HCT116 (cell line): ENCODE data around the gene TARS3. TPM values are rescaled to one million over a fixed set of nuclear protein-coding genes. Genes with fewer than 3 reads are reported as not detected.

Source experiments
- ATAC-seq: fragments of 200-7000 bp; cut with Tn5 transposase; 2 replicates; pipeline ENCODE4 v1.9.1; 2020; ENCODE audit warnings: mild to moderate bottlenecking, moderate library complexity
- BruUV-seq: library from RNA; stranded (reverse); fragments of 400-500 nt; replicated peaks from 2 replicates; lab custom pipeline; 2021; lab: Mats Ljungman, UMichigan
- CTCF ChIA-PET: fragments of 300-600 bp; sonication (Branson Sonifier 250); formaldehyde crosslinking; loops from one replicate; lab custom pipeline; 2021; ENCODE audit warnings: antibody characterized with exemption; lab: Charles Lee
- POLR2A ChIA-PET: fragments of 300-600, 350-600 bp; sonication (Branson Sonifier 250); formaldehyde crosslinking; loops from one replicate; lab custom pipeline; 2021; ENCODE audit warnings: antibody characterized with exemption; lab: Charles Lee
- RAD21 ChIA-PET, 2 experiments: fragments of 300-600 bp; sonication (Branson Sonifier 250); formaldehyde crosslinking; loops; one replicate each; lab custom pipeline; 2023; ENCODE audit warnings: low total read pairs in 2 of 2; ENCODE audit not compliant: uncharacterized antibody in 2 of 2, unreplicated experiment in 2 of 2, low non-redundant PET in 1 of 2; lab: Charles Lee
- DNase-seq: peaks from one replicate; pipeline ENCODE4 v3.0.0-alpha.2; 2010; ENCODE audit warnings: low read depth, low spot score
- H2AFZ ChIP-seq: fragments of 200-600 bp; shearing (Covaris generic), sonication (generic); 2 replicates; pipeline ENCODE4 v1.6.1; 2017; ENCODE audit warnings: low read depth, mixed run types, mixed read lengths, antibody characterized with exemption, low read length; ENCODE audit not compliant: poor library complexity, severe bottlenecking
- H3K27ac ChIP-seq: 2 replicates; pipeline ENCODE4 v1.5.1; 2012; ENCODE audit warnings: low read depth, low read length
- H3K27me3 ChIP-seq: fragments of 200-600 bp; sonication (generic); 2 replicates; pipeline ENCODE4 v1.6.1; 2016; ENCODE audit warnings: mixed run types, low read length, mixed read lengths; ENCODE audit not compliant: insufficient read depth
- H3K36me3 ChIP-seq, 2 experiments: fragments of 200-500 bp in 1 of 2; fragments of 200-600 bp in 1 of 2; sonication (Bioruptor generic) in 1 of 2; sonication (generic) in 1 of 2; 2 replicates each; pipeline versions ENCODE4 v1.5.1 to v1.6.1; 2014 to 2016; ENCODE audit warnings: low read length in 2 of 2, inconsistent platforms in 1 of 2, mixed read lengths in 1 of 2, mixed run types in 1 of 2; ENCODE audit not compliant: insufficient read depth in 2 of 2, control insufficient read depth in 1 of 2
- H3K4me1 ChIP-seq, 2 experiments: fragments of 200-600 bp in 1 of 2; sonication (generic) in 1 of 2; 2 replicates each; pipeline versions ENCODE4 v1.5.1 to v1.6.1; 2012 to 2017; ENCODE audit warnings: low read length in 2 of 2, inconsistent platforms in 1 of 2, mild to moderate bottlenecking in 1 of 2, mixed read lengths in 1 of 2, mixed run types in 1 of 2, moderate library complexity in 1 of 2; ENCODE audit not compliant: insufficient read depth in 2 of 2, control insufficient read depth in 1 of 2
- H3K4me2 ChIP-seq: fragments of 200-600 bp; sonication (generic); 2 replicates; pipeline ENCODE4 v1.6.1; 2017; ENCODE audit warnings: mixed run types, low read length, mixed read lengths
- H3K4me3 ChIP-seq, 2 experiments: fragments of 200-600 bp in 1 of 2; sonication (generic) in 1 of 2; replicated peaks in 1 of 2; 2 replicates each; pipeline ENCODE4 v1.5.1; 2011 to 2016; ENCODE audit warnings: low read length in 2 of 2, control low read depth in 1 of 2, low read depth in 1 of 2, mild to moderate bottlenecking in 1 of 2, mixed read lengths in 1 of 2, mixed run types in 1 of 2
- H3K79me2 ChIP-seq: fragments of 200-600 bp; sonication (generic); 2 replicates; pipeline ENCODE4 v1.6.1; 2017; ENCODE audit warnings: mild to moderate bottlenecking, mixed run types, low read length, moderate library complexity, mixed read lengths; ENCODE audit not compliant: insufficient read depth
- H3K9ac ChIP-seq: fragments of 200-600 bp; sonication (generic); 2 replicates; pipeline ENCODE4 v1.6.1; 2016; ENCODE audit warnings: low read length, mixed read lengths
- H3K9me2 ChIP-seq: fragments of 200-600 bp; sonication (generic), shearing (Covaris generic); 2 replicates; pipeline ENCODE4 v1.6.1; 2017; ENCODE audit warnings: mixed run types, mild to moderate bottlenecking, moderate library complexity; ENCODE audit not compliant: insufficient read depth
- H3K9me3 ChIP-seq, 2 experiments: fragments of 200-500 bp in 1 of 2; fragments of 200-600 bp in 1 of 2; sonication (Bioruptor generic) in 1 of 2; sonication (generic) in 1 of 2; 2 replicates each; pipeline ENCODE4 v1.6.1; 2014 to 2017; ENCODE audit warnings: low read length in 2 of 2, mixed read lengths in 2 of 2, inconsistent platforms in 1 of 2, low read depth in 1 of 2, mild to moderate bottlenecking in 1 of 2, mixed run types in 1 of 2, moderate library complexity in 1 of 2; ENCODE audit not compliant: control insufficient read depth in 1 of 2, insufficient read depth in 1 of 2
- H4K20me1 ChIP-seq: fragments of 200-600 bp; sonication (generic), shearing (Covaris generic); 2 replicates; pipeline ENCODE4 v1.6.1; 2017; ENCODE audit warnings: mixed run types, mild to moderate bottlenecking, moderate library complexity; ENCODE audit not compliant: insufficient read depth
- ATF3 ChIP-seq: IDR thresholded peaks from 2 replicates; pipeline ENCODE4 v1.6.1; 2012
- CBX3 ChIP-seq: IDR thresholded peaks from 2 replicates; pipeline ENCODE4 v1.6.1; 2012; ENCODE audit warnings: low read depth
- CEBPB ChIP-seq: IDR thresholded peaks from 2 replicates; pipeline ENCODE4 v1.6.1; 2012; ENCODE audit warnings: low read depth
- EGR1 ChIP-seq: IDR thresholded peaks from 2 replicates; pipeline ENCODE4 v1.6.1; 2012; ENCODE audit warnings: low read depth
- EZH2 ChIP-seq: fragments of 200-600 bp; sonication (generic); IDR thresholded peaks from 2 replicates; pipeline ENCODE4 v1.6.1; 2017; ENCODE audit warnings: antibody characterized with exemption, mixed run types
- EZH2phosphoT487 ChIP-seq: fragments of 200-600 bp; IDR thresholded peaks from 2 replicates; pipeline ENCODE4 v1.6.1; 2018; ENCODE audit warnings: antibody characterized with exemption, borderline replicate concordance
- FOSL1 ChIP-seq: IDR thresholded peaks from 2 replicates; pipeline ENCODE4 v1.6.1; 2012; ENCODE audit warnings: low read depth
- JUND ChIP-seq: IDR thresholded peaks from 2 replicates; pipeline ENCODE4 v1.6.1; 2012
- MAX ChIP-seq: IDR thresholded peaks from 2 replicates; pipeline ENCODE4 v1.6.1; 2012
- POLR2A ChIP-seq: IDR thresholded peaks from 2 replicates; pipeline ENCODE4 v1.7.0; 2011; ENCODE audit warnings: borderline replicate concordance; ENCODE audit not compliant: insufficient read depth, insufficient read length; ENCODE audit errors: extremely low read depth
- POLR2AphosphoS5 ChIP-seq: IDR thresholded peaks from 2 replicates; pipeline ENCODE4 v1.6.1; 2011; ENCODE audit warnings: mild to moderate bottlenecking, low read depth, low read length, moderate library complexity
- RAD21 ChIP-seq: IDR thresholded peaks from 2 replicates; pipeline ENCODE4 v1.6.1; 2012; ENCODE audit warnings: low read depth, mild to moderate bottlenecking
- SIN3A ChIP-seq: IDR thresholded peaks from 2 replicates; pipeline ENCODE4 v1.6.1; 2012; ENCODE audit warnings: low read depth
- SP1 ChIP-seq: IDR thresholded peaks from 2 replicates; pipeline ENCODE4 v1.6.1; 2012; ENCODE audit warnings: low read depth
- ZNF274 ChIP-seq: fragments of 200-500 bp; sonication (Bioruptor generic); IDR thresholded peaks from 2 replicates; pipeline ENCODE4 v1.6.1; 2014; ENCODE audit warnings: mild to moderate bottlenecking, low read depth, low read length, inconsistent platforms
- intact Hi-C: fragments of 100-400 bp; cut with micrococcal nuclease; formaldehyde crosslinking; loops from 2 replicates; pipeline ENCODE4 v1.10.0; 2022
- total RNA-seq: library from RNA; stranded (reverse); gene quantifications from one replicate; pipeline ENCODE4 v1.2.1, GENCODE V29; 2021; ENCODE audit not compliant: unreplicated experiment

TARS3 gene
- total RNA-seq, 1 experiment from 2014 or later = 11.1 TPM

GRCh38 chr15:101611580-101612299 lies 112.5 kb downstream of the TARS3 start (continued):
- no peak for TF ChIP-seq RAD21
- TF ChIP-seq POLR2AphosphoS5 = no peak
- TF ChIP-seq EZH2phosphoT487 = no peak
- TF ChIP-seq ATF3 = no peak
- no peak for TF ChIP-seq JUND

DNA sequence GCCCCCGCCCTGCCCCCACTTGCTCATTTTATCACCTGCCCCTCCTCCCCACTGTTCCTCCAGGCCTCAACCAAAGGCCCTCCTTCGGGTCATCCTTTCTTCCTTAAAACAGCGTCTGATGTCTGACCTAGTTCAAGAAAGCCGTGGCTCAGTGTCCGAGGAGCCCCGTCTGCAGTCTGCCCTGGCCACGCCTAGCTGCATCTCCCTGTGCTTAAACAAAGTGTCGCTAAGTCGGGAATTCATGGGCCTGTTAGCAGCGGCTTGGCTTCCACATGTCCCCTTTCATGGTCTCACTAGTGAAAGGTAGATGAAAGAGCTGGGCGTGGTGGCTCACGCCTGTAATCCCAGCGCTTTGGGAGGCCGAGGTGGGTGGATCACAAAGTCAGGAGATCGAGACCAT lies 113.3 kb downstream of the TARS3 start:
- H4K20me1 ChIP-seq = no peaks in the 10 kb centered on the region
- no TSS peak for BruUV-seq
- RAD21 ChIA-PET = no interaction called here
- peaks cover 5 to 11% of the 10 kb centered on the region in 2 experiments; a peak in 3 of 4 replicates for H3K4me1 ChIP-seq
- H3K9me2 ChIP-seq = no peaks in the 10 kb centered on the region
- POLR2A ChIA-PET = no interaction called here
- no peak for DNase-seq
- TF ChIP-seq SIN3A (no peak), SP1 (no peak), CBX3 (no peak), CEBPB (no peak), RAD21 (no peak), EZH2 (no peak), FOSL1 (no peak), ZNF274 (no peak), MAX (no peak), EZH2phosphoT487 (no peak), POLR2A (no peak), EGR1 (no peak), ATF3 (no peak)
- H3K9ac ChIP-seq = no peak overlapping the region
- H3K4me2 ChIP-seq = no peak overlapping the region
- no peak for ATAC-seq
- H3K9me3 ChIP-seq = no peaks in the 10 kb centered on the region
- intact Hi-C loops = no loop called here
- CTCF ChIA-PET = no interaction called here
- H3K27me3 ChIP-seq = no peaks in the 10 kb centered on the region
- H3K4me3 ChIP-seq = no peak overlapping the region
- H3K79me2 ChIP-seq = no peaks in the 10 kb centered on the region
- H3K27ac ChIP-seq = no peak overlapping the region
- H2AFZ ChIP-seq = no peak overlapping the region
- H3K36me3 ChIP-seq = no peaks in the 10 kb centered on the region
